ENCODE measurements around the gene VWA1. TPM values are rescaled to one million over a fixed set of nuclear protein-coding genes. Genes with fewer than 3 reads are reported as not detected.
"Not testable (repeated sequence)": the region's sequence is repeated elsewhere in the genome, so short reads cannot be mapped to it uniquely, and the experiment has no call there.

Gene VWA1
- polyA plus RNA-seq, 4 donors: 48.3 to 104 (median 66.7) TPM

- no peak for DNase-seq (ENCODE audit: low read depth in 4 of 4, low spot score in 2 of 4)
These were observed 725 bp upstream of the VWA1 start for GRCh38 chr1:1434824-1435105.

GRCh38 chr1:1435911-1436629 is 580 bp downstream of the VWA1 start:
- DNase-seq (ENCODE audit: low read depth in 4 of 4, low spot score in 2 of 4): no peak

GRCh38 chr1:1436630-1437032 is 1.1 kb downstream of the VWA1 start:
- DNase-seq (ENCODE audit: low read depth in 4 of 4, low spot score in 2 of 4): no peak

- no peak for DNase-seq (ENCODE audit: low read depth in 4 of 4, low spot score in 2 of 4)
These were observed 1.8 kb downstream of the VWA1 start for GRCh38 chr1:1437033-1437903.

- DNase-seq (ENCODE audit: low read depth in 4 of 4, low spot score in 2 of 4): no peak
These were observed 2.5 kb downstream of the VWA1 start for GRCh38 chr1:1437904-1438376.

GRCh38 chr1:1438531-1439381 is 3.3 kb downstream of the VWA1 start:
- DNase-seq (ENCODE audit: low read depth in 4 of 4, low spot score in 2 of 4): no peak

GRCh38 chr1:1439546-1440261 is 4.2 kb downstream of the VWA1 start:
- DNase-seq (ENCODE audit: low read depth in 4 of 4, low spot score in 2 of 4): no peak

GRCh38 chr1:1440262-1441001 is 4.9 kb downstream of the VWA1 start:
- DNase-seq (ENCODE audit: low read depth in 4 of 4, low spot score in 2 of 4): no peak

GRCh38 chr1:1441002-1441888 is 5.8 kb downstream of the VWA1 start:
- no peak for DNase-seq (ENCODE audit: low read depth in 4 of 4, low spot score in 2 of 4)

- DNase-seq (ENCODE audit: low read depth in 4 of 4, low spot score in 2 of 4): no peak
These were observed 6.7 kb downstream of the VWA1 start for GRCh38 chr1:1442069-1442770.

GRCh38 chr1:1446631-1447030 is 11.1 kb downstream of the VWA1 start:
- DNase-seq (ENCODE audit: low read depth in 4 of 4, low spot score in 2 of 4): not testable (repeated sequence)

- no peak for DNase-seq (ENCODE audit: low read depth in 4 of 4, low spot score in 2 of 4)
These were observed 13.7 kb downstream of the VWA1 start, which contains the start of gene ATAD3C for GRCh38 chr1:1449099-1449739. Gene ATAD3C (plus strand): TSS chr1:1449689. CDS start chr1:1450684, 995 bp downstream.

GRCh38 chr1:1450616-1451015 is 15.1 kb downstream of the VWA1 start:
- not testable (repeated sequence) for DNase-seq (ENCODE audit: low read depth in 4 of 4, low spot score in 2 of 4)

- DNase-seq (ENCODE audit: low read depth in 4 of 4, low spot score in 2 of 4): no peak
These were observed 16.3 kb downstream of the VWA1 start for GRCh38 chr1:1451696-1452364.

- not testable (repeated sequence) for DNase-seq (ENCODE audit: low read depth in 4 of 4, low spot score in 2 of 4)
These were observed 16.9 kb downstream of the VWA1 start for GRCh38 chr1:1452365-1452739.

GRCh38 chr1:1452882-1453281 is 17.4 kb downstream of the VWA1 start:
- no peak for DNase-seq (ENCODE audit: low read depth in 4 of 4, low spot score in 2 of 4)

Data from left renal cortex interstitium (tissue), 4 donors.